Measurements from ENCODE around the gene TAMALIN. TPM values are rescaled to one million over a fixed set of nuclear protein-coding genes. Genes with fewer than 3 reads are reported as not detected.

Gene TAMALIN
- polyA plus RNA-seq, 3 donors: 0.63 to 118 (median 1.6) TPM

GRCh38 chr12:52052468-52053186, 45.9 kb downstream of the TAMALIN start:
- H3K36me3 ChIP-seq (replicated peaks in 1 of 2; ENCODE audit: control insufficient read depth in 1 of 2, insufficient read depth in 2 of 2, low read length in 2 of 2): peaks cover 0 to 20% of the 10 kb centered on the region in 2 donors
- DNase-seq: no peak
- Mint-ChIP-seq H3K27me3 (ENCODE audit: low read depth in 3 of 3) (peaks cover 31 to 42% (median 38%) of the 10 kb centered on the region in 3 donors), H3K4me3 (peak overlapping the region; percentile 94 to 99), H3K4me1 (peaks cover 30% of the 10 kb centered on the region), H3K9me3 (peaks cover 0 to 16% (median 5%) of the 10 kb centered on the region in 7 donors), H3K36me3 (peaks cover 25 to 39% of the 10 kb centered on the region in 2 donors), H3K27ac (peak overlapping the region; percentile 62 to 97 (median 92))
- intact Hi-C loops (cut with micrococcal nuclease): loop anchor here in 1 of 2 donors (2.0 kb wide), 1 partner anchor 16 kb away; the partner anchor contains the start of gene ATG101
- H3K79me2 ChIP-seq (ENCODE audit: insufficient read depth, low read length): no peaks in the 10 kb centered on the region
- peaks cover 63% of the 10 kb centered on the region for H4K20me1 ChIP-seq (ENCODE audit: insufficient read depth, low read length)
- H3K27me3 ChIP-seq (ENCODE audit: control insufficient read depth in 2 of 2, insufficient read depth in 2 of 2, low read length in 2 of 2): peaks cover 0 to 24% of the 10 kb centered on the region in 2 donors
- peak overlapping the region; percentile 60 to 87 (median 63) for H3K4me3 ChIP-seq (replicated peaks in 1 of 3; ENCODE audit: low read depth in 2 of 3, low read length in 3 of 3)
- peaks cover 26 to 55% of the 10 kb centered on the region in 2 donors for H3K4me1 ChIP-seq (ENCODE audit: control insufficient read depth in 1 of 2, insufficient read depth in 2 of 2, low read length in 2 of 2)
- no peaks in the 10 kb centered on the region for H3K9me3 ChIP-seq (replicated peaks in 1 of 2; ENCODE audit: control insufficient read depth in 1 of 2, insufficient read depth in 1 of 2, low read length in 2 of 2)
- 80% methylated on average over 1 of the region's 7 CpGs for WGBS (ENCODE audit: insufficient coverage)
- peak overlapping the region; percentile 79 for H3K4me2 ChIP-seq (replicated peaks; ENCODE audit: extremely low read depth, low read length, poor library complexity, severe bottlenecking)
- peak overlapping the region in 1 of 2 donors; percentile 94 for H3K27ac ChIP-seq (ENCODE audit: low read depth in 1 of 2, low read length in 2 of 2)
- no peak for TF ChIP-seq CTCF (IDR thresholded peaks at IDR 0.05)
- H3K9ac ChIP-seq (ENCODE audit: insufficient read depth, low read length, poor library complexity, severe bottlenecking): peak overlapping the region; percentile 94
- no peak overlapping the region for H2AFZ ChIP-seq (ENCODE audit: insufficient read depth, low read depth, low read length, poor library complexity, severe bottlenecking)

GRCh38 chr12:52053536-52054209, 46.9 kb downstream of the TAMALIN start:
- peaks cover 0 to 24% of the 10 kb centered on the region in 2 donors for H3K27me3 ChIP-seq (ENCODE audit: control insufficient read depth in 2 of 2, insufficient read depth in 2 of 2, low read length in 2 of 2)
- WGBS (ENCODE audit: insufficient coverage): 100% methylated on average over 3 of the region's 9 CpGs
- no peak for DNase-seq
- H3K4me2 ChIP-seq (replicated peaks; ENCODE audit: extremely low read depth, low read length, poor library complexity, severe bottlenecking): peak overlapping the region; percentile 79
- Mint-ChIP-seq H3K4me1 (peaks cover 26% of the 10 kb centered on the region), H3K27me3 (ENCODE audit: low read depth in 3 of 3) (peaks cover 30 to 42% (median 38%) of the 10 kb centered on the region in 3 donors), H3K27ac (peak overlapping the region in 3 of 7 donors; percentile 46 to 94 (median 68)), H3K36me3 (peaks cover 25 to 43% of the 10 kb centered on the region in 2 donors), H3K9me3 (peaks cover 0 to 16% (median 5%) of the 10 kb centered on the region in 7 donors), H3K4me3 (peak overlapping the region; percentile 94 to 99)
- H3K4me3 ChIP-seq (replicated peaks in 1 of 3; ENCODE audit: low read depth in 2 of 3, low read length in 3 of 3): peak overlapping the region; percentile 60 to 87 (median 63)
- H3K9me3 ChIP-seq (replicated peaks in 1 of 2; ENCODE audit: control insufficient read depth in 1 of 2, insufficient read depth in 1 of 2, low read length in 2 of 2): no peaks in the 10 kb centered on the region
- no peak overlapping the region for H3K27ac ChIP-seq (ENCODE audit: low read depth in 1 of 2, low read length in 2 of 2)
- peaks cover 0 to 20% of the 10 kb centered on the region in 2 donors for H3K36me3 ChIP-seq (replicated peaks in 1 of 2; ENCODE audit: control insufficient read depth in 1 of 2, insufficient read depth in 2 of 2, low read length in 2 of 2)
- peaks cover 26 to 49% of the 10 kb centered on the region in 2 donors for H3K4me1 ChIP-seq (ENCODE audit: control insufficient read depth in 1 of 2, insufficient read depth in 2 of 2, low read length in 2 of 2)
- H4K20me1 ChIP-seq (ENCODE audit: insufficient read depth, low read length): peaks cover 71% of the 10 kb centered on the region
- TF ChIP-seq CTCF (IDR thresholded peaks at IDR 0.05): no peak
- no peaks in the 10 kb centered on the region for H3K79me2 ChIP-seq (ENCODE audit: insufficient read depth, low read length)
- H2AFZ ChIP-seq (ENCODE audit: insufficient read depth, low read depth, low read length, poor library complexity, severe bottlenecking): no peak overlapping the region
- peak overlapping the region; percentile 94 for H3K9ac ChIP-seq (ENCODE audit: insufficient read depth, low read length, poor library complexity, severe bottlenecking)
- intact Hi-C loops (cut with micrococcal nuclease): loop anchor here in 1 of 2 donors (2.0 kb wide), 1 partner anchor 15 kb away; the partner anchor contains the start of gene ATG101
